Measurements from ENCODE around the gene TRAPPC8.
"Not testable (repeated sequence)": the region's sequence is repeated elsewhere in the genome, so short reads cannot be mapped to it uniquely, and the experiment has no call there.

The TRAPPC8 gene

DNA sequence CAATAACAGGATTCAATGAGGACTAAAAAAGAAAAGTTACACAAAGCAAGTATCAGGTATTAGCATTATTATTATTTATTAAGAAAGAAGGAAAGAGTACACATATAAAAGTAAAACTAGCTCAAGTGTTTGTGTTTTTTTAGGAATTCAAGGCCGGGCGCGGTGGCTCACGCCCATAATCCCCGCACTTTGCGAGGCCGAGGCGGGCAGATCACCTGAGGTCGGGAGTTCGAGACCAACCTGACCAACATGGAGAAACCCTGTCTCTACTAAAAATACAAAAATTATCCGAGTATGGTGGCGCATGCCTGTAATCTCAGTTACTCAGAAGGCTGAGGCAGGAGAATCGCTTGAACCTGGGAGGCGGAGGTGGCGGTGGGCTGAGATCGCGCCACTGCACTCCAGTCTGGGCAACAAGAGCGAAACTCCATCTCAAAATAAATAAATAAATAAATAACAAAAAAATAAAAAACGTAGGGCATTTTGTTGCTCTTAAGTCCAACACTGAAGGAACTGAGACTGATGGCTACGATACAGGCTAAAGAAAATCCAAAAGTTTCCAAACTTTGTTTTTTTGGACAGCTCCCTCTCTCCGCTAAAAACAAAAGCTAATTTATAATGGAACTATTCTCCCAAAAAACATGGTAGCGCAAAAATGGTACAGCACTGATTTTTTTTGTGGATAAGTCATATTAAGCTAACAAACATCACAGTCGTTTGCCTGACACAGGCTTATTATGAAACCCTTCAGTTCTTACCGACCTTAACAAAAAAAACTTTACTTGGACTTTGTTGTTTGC is 1.7 kb downstream of the TRAPPC8 start:
- DNase-seq: no peak

DNA sequence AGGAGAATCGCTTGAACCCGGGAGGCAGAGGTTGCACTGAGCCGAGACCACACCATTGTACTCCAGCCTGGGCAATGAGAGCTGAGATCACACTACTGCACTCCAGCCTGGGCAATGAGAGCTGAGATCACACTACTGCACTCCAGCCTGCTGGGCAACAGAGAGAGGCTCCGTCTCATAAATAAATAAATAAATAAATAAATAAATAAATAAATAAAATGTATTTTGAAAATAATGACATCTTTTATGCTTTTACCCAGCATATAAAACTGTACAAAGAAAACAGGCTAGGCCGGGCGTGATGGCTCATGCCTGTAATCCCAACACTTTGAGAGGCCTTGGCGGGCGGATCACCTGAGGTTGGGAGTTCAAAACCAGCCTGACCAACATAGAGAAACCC is 8.2 kb downstream of the TRAPPC8 start:
- not testable (repeated sequence) for DNase-seq

DNA sequence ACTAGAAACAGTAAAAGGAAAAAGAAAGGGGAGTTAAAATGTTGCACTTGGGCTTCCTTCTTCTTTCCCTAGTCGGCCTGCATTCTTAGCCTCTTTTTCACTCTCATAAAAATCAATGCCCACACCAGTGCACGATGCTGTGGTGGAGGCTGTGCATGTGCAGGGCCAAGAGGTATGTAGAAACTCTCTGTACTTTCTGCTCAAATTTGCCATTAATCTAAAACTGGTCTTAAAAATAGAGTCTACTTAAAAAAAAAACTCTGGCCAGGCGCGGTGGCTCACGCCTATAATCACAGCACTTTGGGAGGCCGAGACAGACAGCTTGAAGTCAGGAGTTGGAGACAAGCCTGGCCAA is 11.1 kb downstream of the TRAPPC8 start:
- DNase-seq: no peak

DNA sequence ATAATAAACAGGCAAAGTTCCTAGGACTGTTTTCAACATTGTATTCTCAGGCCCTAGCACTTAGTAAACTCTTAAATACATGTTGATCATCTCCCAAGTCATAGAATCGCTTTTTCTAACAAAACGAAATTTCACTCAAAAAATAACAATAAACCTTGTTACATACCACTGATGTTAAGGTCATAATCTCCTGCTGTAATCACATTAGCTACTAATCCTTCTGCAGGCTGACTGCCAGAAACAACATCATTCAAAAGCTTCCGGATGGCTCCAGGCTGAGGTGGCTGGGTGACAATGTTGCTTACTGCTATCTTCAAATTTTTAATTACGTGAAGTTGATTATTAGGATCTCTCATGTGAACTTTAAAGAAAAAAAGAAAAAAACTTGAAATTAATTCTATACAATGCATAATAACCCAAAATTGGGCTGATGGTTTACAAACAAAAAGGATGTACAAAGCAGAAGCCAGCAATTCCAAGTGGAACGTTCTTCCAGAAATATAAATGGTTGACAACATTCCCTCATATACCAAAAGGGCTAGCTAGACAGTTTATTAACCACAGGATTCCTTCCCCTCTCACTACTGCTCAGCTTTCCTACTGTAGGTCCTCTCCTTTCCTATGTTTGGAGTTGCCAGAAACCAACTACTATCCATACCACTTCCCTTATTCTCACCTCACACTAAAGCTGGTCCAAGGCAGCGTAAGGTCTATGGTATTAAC is 11.6 kb downstream of the TRAPPC8 start:
- peak; percentile 89 for DNase-seq

DNA sequence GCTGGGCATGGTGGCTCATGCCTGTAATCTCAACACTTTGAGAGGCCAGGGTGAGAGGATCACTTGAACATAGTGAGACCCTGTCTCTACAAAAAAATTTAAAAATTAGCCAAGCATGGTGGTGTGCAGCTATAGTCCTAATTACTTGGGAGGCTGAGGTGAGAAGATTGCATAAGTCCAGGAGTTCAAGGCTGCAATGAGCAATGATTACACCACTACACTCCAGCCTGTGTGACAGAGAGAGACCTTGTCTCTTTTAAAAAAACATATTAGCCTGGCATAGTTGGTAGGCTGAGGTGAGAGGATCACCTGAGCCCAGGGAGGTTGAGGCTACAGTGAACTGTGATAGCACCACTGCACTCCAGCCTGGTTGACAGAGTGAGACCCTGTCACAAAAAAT is 13.7 kb downstream of the TRAPPC8 start:
- DNase-seq: no peak

DNA sequence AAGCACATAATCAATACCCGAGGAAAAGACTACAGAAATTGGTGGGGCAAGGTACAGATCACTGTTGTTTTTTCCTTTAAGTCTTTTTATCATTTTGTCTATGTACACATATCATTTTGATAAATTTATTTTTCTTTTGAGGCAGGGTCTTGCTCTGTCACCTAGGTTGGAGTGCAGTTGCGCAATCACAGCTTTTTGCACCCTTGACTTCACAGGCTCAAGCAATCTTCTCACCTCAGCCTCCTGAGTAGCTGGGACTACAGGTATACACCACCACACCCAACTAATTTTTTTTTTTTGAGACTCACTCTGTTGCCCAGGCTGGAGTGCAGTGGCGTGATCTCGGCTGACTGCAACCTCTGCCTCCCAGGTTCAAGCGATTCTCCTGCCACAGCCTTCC is 15.9 kb downstream of the TRAPPC8 start:
- not testable (repeated sequence) for DNase-seq

DNA sequence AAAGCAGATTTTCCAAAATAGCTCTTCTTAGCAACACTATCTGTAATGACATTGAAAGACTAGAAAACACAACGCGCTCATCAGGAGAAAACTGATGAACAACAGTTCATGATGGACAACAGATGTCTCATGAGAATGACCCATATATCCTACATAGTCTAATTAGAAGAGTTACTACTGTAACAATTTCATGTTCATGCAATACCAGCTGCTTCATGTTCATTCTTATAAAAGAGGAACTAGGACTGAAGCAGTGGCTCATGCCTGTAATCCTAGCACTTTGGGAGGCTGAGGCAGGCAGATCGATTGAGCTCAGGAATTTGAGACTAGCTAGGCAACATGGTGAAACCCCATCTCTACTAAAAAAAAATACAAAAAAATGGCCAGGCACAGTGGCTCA is 22.7 kb downstream of the TRAPPC8 start:
- DNase-seq: no peak

DNA sequence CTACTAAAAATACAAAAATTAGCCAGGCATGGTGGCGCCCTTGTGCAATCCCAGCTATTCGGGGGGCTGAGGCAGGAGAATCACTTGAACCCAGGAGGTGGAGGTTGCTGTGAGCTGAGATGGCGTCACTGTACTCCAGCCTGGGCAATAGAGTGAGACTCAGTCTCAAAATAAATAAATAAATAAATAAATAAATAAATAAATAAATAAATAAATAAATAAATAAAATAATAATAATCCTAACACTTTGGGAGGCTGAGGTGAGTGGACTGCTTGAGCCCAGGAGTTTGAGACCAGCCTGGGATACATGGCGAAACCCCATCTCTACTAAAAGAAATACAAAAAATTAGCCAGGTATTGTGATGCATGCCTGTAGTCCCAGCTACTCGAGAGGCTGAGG is 23.6 kb downstream of the TRAPPC8 start:
- DNase-seq: not testable (repeated sequence)

DNA sequence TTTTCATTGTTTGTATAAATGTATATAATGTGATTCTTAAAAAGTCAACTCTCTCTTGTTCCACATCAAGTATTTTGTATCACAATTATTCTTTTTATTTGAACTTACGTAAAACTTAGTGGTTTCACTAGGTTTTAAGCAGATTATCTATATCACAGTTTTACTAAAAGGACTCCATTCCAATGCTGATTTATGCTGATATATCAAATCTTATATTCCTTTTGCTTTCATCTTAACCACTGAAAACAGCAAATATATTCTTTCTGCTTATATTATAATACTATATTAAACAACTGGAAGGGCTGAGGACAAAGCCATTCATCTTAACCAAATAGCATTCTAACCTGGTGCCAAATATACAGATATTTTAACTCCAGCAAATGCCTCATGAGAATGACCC is 24.2 kb downstream of the TRAPPC8 start:
- no peak for DNase-seq

DNA sequence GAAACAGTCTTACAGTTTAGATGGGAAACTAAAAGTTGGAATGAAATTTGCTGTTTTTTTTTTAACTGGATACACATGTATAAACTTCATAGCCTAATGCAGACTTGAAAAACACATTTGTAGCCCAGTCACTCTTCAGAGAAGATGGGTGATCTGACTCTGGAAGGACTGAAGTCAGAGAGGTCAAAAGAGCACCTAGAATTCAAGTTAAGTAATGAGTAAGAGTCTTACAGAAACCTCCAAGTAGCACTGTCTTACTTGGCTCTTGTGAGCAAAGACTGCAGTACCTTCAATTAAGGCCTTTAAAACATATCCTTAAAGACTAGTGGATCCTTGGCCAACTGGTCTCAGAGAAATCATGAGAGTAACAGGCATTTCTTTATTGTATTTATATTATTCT is 41.9 kb downstream of the TRAPPC8 start:
- DNase-seq: no peak

DNA sequence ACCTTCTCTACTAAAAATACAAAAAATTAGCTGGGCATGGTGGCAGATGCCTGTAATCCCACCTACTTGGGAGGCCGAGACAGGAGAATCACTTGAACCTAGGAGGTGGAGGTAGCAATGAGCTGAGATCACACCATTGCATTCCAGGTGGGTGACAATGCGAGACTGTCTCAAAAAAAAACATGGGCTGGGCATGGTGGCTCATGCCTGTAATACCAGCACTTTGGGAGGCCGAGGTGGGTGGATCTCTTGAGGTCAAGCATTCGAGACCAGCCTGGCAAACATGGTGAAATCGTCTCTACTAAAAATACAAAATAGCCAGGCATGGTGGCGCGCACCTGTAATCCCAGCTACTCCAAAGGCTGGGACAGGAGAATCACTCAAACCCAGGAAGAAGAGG is 43.2 kb downstream of the TRAPPC8 start:
- not testable (repeated sequence) for DNase-seq

DNA sequence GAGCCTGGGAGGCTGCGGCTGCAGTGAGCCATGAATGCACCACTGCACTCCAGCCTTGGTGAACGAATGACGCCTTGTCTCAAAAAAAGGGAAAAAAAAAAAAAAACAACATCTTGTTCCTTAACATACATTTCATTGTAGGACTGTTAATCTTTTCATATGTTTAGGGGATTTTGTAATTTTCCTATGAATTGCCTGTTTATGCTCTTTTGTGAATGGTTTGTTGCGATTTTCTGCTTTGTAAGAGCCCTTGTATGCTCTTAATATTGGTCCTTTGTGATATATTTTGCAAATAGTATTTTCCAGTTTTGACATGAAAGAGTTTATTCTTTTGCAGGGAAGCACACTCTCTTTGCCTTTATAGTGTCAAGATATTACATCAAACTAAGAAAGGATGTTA is 50.0 kb downstream of the TRAPPC8 start:
- DNase-seq: no peak

DNA sequence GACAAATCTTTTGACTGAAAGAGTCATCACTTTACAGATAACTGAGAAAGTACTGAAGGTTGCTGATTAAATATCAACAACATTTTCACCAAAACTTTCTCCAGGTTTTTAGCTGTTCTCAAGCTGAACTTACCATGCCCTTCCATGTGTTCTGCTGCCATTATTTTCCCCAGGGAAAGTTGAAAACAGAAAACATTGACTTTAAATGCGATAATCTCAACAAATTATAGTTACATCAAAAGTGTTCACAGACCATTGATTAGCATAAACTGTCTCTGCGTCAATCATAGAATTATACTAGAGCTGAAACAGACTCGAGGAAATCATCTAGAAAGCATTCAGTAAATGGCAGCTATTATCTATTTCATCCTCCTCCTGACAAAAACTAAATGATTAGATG is 51.4 kb downstream of the TRAPPC8 start:
- DNase-seq: no peak

DNA sequence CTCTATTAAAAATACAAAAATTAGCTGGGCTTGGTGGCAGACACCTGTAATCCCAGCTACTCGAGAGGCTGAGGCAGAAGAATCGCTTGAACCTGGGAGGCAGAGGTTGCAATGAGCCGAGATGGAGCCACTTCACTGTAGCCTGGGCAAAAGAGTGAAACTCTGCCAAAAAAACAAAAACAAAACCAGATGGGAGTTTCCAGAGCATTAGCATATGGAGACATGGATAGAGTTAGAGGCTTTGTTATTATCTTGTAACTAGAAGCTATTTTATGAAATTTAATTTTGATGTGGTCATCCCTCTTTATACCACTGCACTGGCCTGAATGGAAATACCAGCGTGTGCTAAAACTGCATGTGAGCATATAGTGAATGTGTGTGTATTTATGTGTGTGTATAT is 58.9 kb downstream of the TRAPPC8 start:
- no peak for DNase-seq

DNA sequence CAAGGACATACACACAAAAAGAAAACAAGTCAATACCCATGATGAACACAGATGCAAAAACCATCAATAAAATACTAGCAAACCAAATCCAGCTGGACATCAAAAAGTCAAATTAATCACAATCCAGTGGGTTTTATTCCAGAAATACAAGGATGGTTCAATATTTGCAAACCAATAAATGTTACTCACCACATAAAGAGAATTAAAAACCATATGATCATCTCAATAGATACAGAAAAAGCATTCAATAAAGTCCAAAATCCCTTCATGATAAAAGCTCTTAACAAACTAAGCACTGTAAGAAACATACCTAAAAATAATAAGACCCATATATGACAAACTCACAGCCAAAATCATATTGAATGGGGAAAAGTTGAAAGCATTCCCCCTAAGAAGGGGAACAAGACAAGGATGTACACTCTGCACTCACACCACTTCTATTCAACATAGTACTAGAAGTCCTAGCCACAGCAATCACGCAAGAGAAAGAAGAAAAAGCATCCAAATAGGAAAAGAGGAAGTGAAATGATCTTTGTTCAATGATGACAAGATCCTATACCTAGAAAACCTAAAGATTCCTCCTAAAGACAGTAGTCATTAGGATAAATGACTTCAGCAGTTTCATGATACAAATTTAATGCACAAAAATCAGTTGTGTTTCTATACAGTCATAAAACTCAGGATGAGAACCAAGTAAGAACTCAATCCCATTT is 62.6 kb downstream of the TRAPPC8 start:
- DNase-seq: no peak

DNA sequence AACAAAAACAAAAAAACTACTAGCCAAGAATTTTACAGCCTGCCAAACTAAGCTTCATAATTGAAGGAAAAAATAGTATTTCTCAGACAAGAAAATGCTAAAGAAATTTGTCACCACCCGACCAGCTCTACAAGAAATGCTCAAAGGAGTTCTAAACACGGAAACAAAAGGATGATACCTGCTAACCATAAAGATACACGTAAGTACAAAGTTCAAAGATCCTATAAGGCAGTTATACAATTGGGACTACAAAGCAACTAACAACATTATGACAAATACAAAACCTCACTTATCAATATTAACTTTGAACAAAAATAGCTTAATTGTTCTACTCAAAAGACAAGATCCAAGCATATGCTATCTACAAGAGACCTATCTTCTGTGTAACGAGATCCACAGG is 64.6 kb downstream of the TRAPPC8 start:
- no peak for DNase-seq

DNA sequence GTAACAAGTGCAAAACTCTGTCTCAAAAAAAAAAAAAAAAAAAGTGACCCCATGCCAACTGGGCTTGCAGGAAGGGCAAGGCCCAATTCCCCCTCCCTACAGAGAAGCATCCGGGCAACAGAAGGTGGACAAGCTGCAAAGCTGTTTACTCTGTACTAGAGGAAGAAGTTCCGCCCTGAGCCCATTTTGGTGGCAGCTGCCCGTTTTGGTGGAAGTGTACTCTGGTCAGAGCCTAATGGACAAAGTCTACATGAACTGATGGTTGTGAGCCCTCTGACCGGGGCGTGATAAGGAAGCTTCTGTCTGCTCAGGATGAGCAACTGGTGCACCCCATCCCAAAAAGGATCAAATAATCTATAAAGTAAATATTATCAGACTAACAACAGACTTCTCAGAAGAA is 65.0 kb downstream of the TRAPPC8 start:
- no peak for DNase-seq

DNA sequence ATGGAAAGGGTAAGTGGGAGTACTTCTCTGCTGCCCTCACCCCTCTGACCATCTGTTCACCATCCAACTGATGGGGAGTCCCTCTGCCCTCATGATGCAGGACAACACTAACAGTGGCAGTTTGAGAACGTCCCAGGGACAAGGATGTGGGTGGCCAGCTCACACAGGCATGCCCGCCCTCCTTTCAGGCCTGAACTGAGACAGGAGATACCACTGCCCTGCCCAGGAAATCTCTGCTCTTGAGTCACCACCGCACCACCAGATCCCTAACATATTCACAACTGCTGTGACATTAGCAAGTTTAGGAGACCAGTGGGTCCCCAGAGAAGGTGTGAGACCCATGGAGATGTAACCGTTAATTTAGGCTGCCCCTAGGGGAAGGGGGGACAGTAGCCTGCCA is 66.2 kb downstream of the TRAPPC8 start:
- DNase-seq: no peak

DNA sequence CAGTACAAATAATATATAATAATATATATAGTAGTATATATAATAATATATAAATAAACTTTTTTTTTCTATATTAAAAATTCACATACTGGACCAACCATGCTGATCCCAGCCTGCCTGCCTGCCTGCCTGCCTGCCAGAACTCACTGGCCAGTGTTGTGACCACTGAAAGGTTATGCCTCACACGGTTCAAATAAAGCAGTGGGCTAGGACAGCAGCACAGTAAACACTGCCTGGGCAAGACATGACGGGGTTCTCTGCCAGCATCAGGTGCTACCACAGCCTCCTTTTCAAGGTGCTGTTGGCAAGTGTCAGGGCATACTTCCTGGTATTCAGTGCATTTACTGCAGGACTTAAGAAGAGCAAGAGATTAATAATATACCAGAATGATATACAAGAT is 67.6 kb downstream of the TRAPPC8 start:
- no peak for DNase-seq

DNA sequence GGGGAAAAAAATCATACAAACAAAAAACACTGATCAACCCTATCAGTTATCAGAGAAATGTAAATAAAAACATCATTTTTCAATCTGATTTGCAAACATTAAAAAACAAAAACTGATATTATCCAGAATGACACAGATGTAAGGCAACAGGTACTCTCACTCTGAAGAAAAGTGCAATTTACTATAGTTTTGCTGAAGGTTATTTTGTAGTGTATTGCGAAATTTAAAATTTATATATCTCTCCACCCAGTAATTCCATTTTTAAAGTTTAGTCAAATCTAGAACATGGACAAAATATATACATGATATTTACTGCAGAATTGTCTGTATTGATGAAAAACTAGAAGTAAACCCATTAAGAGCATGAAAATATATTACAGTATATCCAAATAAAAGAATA is 79.8 kb downstream of the TRAPPC8 start:
- no peak for DNase-seq

DNA sequence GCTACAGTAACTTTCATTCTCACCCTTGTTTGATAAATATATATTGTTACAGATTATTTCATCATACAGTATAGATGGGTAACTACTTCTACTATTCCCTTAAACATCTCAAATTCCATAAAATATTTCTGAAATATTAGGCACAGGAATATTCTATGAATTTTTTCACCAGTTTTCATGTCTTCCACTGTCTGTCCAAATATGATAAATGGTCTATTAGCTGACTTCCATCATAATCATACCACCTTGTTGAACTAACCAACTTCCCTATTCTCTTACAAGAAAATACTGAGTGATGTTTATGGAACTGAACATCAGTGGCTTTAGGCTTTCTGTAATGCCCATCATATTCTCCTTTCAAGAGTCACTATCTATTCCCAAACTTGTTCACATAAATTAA is 82.4 kb downstream of the TRAPPC8 start:
- DNase-seq: no peak

DNA sequence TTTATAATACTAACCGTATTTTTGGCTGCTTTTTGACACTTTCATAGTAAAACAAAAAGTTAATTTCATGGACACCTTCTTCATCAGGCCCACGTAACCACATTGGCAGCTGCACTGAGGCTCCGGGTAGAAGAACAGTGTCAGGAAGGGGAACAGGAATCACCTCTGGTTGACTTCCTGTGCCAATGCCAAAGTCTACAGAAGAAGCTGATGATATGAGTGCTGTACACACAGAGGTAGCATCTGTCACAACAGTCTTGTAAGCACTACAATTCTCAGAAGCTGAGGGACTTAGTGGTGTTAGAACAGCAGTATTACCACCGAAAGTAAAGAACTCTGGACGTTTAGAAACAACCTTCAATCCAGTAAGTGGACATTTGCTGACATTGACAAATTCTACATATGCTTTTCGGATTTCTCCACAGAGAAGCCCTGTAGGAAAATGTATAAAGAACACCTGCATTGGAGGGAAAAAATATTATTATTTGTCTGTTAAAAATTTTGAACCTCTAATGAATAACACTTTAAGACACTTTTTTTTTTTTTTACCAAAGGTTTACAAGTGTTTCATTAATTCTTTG is 85.3 kb downstream of the TRAPPC8 start:
- DNase-seq: no peak

DNA sequence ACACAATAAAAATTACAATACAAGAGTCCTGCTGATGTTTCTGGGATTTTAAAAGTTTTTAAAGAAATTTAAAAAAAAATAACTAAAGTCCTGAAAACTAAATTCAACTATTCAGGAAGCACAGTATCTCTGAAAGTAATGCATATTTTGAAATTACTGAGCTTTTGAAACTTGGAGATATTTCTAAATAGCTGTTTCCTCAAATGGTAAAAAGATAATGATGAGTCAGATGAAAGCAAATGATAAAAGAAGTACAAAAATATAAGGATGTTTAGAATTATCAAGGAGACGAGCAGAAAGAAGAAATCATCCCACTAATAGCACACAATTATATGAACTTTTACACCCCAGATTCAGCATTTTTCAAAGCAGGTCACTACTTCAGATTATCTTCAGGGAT is 92.1 kb downstream of the TRAPPC8 start:
- DNase-seq: no peak

DNA sequence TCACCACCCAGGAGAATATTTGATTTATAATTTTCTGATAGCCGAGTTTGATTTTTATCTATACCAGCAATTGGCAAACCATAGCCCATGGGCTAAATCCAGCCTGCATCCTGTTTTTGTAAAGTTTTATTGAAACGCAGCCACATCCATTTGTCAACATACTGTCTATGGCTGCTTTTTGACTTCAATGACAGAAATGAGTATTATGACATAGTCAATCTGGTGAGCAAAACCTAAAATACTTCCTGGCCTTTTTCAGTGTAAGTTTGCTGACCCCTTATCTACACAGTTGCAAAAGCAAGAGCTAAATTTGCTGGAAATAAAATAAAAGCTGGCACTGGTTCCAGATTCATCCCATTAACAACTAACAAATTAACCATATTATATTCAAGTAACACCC is 102.4 kb downstream of the TRAPPC8 start:
- DNase-seq: no peak
